Stimulated activated CD4-positive, alpha-beta T cell treated with anti-CD3 and anti-CD28 coated beads, TNF-alpha, amount 100 ng/mL, for 1 hour (primary cell): ENCODE measurements around the gene PRDM16.

Source experiments
- DNase-seq, 3 donors: peaks; one replicate each; pipeline ENCODE4 v3.0.0-alpha.2; 2020; ENCODE audit warnings: low read depth in 3 of 3, low spot score in 1 of 3

PRDM16 gene

GRCh38 chr1:3101124-3101939 is 32.3 kb downstream of the PRDM16 start:
- DNase-seq: no peak

GRCh38 chr1:3102641-3103040 is 33.6 kb downstream of the PRDM16 start:
- DNase-seq: no peak

GRCh38 chr1:3103967-3104677 is 35.1 kb downstream of the PRDM16 start:
- DNase-seq: no peak

GRCh38 chr1:3105167-3105863 is 36.3 kb downstream of the PRDM16 start:
- DNase-seq: no peak

GRCh38 chr1:3106216-3106615 is 37.2 kb downstream of the PRDM16 start:
- no peak for DNase-seq

GRCh38 chr1:3107201-3107600 is 38.2 kb downstream of the PRDM16 start:
- DNase-seq: no peak

- no peak for DNase-seq
These were observed 40.4 kb downstream of the PRDM16 start for GRCh38 chr1:3109355-3109754.

GRCh38 chr1:3111348-3112021 is 42.5 kb downstream of the PRDM16 start:
- DNase-seq: no peak

- DNase-seq: no peak
These were observed 43.5 kb downstream of the PRDM16 start for GRCh38 chr1:3112526-3112925.

GRCh38 chr1:3113047-3113740 is 44.2 kb downstream of the PRDM16 start:
- no peak for DNase-seq

GRCh38 chr1:3113741-3114056 is 44.7 kb downstream of the PRDM16 start:
- no peak for DNase-seq

- no peak for DNase-seq
These were observed 45.2 kb downstream of the PRDM16 start for GRCh38 chr1:3114131-3114744.

- no peak for DNase-seq
These were observed 45.8 kb downstream of the PRDM16 start for GRCh38 chr1:3114846-3115245.

GRCh38 chr1:3115275-3116149 is 46.5 kb downstream of the PRDM16 start:
- no peak for DNase-seq

GRCh38 chr1:3116150-3116510 is 47.1 kb downstream of the PRDM16 start:
- DNase-seq: no peak

GRCh38 chr1:3116560-3116959 is 47.6 kb downstream of the PRDM16 start:
- DNase-seq: no peak

- DNase-seq: no peak
These were observed 48.9 kb downstream of the PRDM16 start for GRCh38 chr1:3117879-3118278.

- DNase-seq: no peak
These were observed 50.1 kb downstream of the PRDM16 start for GRCh38 chr1:3119061-3119460.

GRCh38 chr1:3119725-3120124 is 50.7 kb downstream of the PRDM16 start:
- DNase-seq: no peak

- no peak for DNase-seq
These were observed 51.1 kb downstream of the PRDM16 start for GRCh38 chr1:3120140-3120539.
